ENCODE measurements around the gene MT1H.
"Not testable (repeated sequence)": the region's sequence is repeated elsewhere in the genome, so short reads cannot be mapped to it uniquely, and the experiment has no call there.

MT1H gene

DNA sequence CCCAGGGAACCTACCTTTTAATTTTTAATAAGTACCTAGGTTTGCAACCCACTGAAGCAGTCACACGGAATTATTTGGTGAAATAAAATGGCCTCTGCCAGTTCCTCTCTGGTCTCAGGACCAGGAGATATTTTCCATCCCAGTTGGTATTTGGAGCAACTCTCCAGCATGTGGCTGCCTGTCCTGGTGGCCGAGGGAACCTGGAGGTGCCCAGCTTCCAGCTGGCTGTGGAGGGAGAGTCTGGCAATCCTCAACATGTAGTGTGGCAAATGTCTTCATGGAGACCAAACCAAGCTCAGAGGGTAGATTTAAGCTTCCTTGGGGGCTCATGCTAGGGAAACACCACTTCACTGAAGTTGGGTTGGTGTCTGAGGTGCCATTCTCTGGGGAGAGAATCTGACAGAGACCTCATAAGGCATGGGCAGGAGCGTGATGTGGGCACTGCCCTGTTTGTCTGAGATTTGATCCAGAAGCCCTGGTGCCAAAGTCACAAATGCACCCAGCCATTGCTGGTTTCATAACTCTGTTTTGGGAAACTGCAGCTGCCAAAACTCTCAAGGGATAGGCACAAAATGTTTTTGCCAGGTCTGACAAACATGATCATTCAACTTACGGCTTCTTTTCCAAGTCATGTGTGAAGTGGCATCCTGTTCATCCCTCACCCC, 15.4 kb downstream of the MT1H start:
- no peak for DNase-seq

DNA sequence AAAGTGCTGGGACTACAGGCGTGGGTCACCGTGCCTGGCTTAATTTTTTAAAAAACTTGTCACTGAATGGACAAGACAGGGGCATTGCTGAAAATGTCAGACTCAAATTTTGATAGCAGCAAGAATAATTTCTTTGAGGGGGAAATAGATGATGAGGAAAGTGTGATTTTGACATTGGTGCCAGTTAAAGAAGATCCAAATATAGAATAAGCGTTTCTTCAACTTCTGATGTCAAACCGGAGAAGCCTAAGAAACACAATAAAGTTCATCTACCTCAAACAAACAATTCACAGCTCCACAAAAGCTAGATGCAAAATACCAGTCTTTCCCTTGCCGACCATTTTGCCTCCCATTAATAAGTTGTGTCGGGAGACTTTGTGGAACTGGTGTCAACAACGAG, 17.1 kb downstream of the MT1H start:
- no peak for DNase-seq

DNA sequence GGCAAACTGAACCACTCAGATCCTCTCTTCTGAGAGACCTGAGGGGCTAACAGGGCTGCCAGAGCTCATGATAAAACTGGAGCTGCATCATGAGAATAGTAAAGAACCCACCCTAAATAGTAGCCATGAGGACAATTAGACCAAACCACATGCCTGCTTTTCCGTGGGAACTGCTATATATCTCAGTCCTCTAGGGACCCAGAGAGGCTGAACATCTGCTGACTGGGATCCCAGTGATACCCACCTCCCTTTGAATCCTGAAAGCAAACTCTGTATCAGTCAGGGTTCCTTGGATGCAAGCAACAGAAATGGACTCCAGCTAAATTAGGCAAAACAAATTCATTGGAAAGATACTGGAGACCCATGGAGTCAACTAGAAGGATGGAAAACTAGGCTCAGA, 19.1 kb downstream of the MT1H start:
- no peak for DNase-seq

DNA sequence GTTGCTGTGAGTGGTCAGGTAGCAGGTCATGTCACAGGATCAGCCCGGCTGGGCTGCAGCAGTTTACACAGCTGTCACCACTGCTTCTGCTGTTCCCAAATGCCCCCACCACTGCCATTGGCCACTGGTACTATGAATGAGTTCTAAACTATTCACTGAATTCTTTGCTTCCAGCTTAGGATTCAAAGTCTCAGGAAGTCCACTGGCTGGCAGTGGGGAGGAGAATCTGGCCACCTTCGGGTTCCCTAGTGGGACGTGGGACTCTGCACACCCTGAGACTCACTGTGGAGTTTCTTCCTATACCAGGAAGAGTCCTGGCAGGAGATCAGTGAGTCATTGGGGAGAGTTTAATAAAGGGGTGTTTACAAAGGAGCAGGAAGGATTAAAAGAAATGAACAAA, 19.6 kb downstream of the MT1H start:
- no peak for DNase-seq

DNA sequence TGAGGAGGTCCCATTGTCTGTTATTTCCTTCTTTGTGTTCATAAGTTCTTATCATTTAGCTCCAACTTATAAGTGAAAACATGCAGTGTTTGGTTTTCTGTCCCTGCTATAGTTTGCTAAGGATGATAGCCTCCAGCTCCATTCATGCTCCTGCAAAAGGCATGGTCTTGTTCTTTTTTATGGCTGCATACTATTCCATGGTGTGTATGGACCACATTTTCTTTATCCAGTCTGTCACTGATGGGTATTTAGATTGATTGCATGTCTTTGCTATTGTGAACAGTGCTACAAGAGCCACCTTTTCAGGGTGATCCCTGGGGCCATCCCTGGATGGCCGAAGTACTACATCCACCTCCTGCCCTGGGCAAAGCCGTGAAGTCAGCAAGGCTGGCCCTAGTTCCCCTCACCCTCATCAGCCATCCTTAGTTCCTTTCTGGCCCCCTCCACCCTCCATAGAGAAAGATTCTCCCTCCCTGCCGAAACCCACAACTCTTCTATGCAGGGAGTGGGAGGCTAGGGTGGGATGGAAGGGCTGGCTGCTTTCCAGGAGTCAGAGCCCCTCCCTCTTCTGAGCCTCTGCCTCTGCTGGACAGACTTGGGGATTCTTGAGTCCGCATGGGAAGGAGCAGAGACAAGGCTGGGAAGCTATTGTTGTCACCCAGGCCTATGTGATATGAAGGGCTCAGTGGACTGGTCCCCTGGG, 21.0 kb downstream of the MT1H start:
- no peak for DNase-seq

DNA sequence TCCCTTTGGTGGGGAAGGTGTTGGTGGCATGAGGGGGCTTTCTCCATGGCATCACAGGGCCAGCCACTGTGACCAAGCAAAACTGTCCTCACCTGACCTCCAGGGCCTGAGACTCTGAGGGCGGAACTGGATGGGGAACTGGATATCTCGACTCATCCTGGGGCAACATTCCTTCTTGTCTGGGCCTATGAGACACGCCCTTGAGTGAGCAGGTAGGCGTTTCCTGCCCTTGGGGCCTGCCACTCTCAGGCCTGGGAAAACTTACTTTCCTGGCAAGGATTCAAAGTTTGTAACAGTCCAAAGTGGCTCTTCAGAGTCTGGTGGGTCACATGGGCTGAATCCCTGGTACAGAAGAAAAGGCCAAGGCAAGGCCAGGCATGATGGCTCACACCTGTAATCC, 22.3 kb downstream of the MT1H start:
- no peak for DNase-seq

DNA sequence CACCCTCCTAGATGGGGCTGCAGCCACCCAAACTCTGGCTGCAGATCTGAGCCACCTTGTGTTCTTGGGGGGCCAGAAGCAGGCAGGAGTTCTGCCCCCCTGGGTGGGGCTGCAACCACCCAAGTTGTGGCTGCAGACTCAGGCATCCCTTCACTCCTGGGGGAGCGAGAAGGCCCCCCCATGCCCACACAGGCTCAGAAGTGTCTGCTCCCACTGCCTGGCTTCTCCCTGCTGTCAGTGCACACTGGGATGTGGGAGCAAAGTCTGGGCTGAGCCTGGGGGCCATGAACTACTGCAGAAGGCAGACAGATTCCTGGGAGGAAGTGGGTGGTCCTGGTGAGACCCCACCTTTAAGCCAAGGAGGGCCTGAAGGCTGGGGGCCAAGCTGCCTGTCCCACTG, 25.6 kb downstream of the MT1H start:
- no peak for DNase-seq

DNA sequence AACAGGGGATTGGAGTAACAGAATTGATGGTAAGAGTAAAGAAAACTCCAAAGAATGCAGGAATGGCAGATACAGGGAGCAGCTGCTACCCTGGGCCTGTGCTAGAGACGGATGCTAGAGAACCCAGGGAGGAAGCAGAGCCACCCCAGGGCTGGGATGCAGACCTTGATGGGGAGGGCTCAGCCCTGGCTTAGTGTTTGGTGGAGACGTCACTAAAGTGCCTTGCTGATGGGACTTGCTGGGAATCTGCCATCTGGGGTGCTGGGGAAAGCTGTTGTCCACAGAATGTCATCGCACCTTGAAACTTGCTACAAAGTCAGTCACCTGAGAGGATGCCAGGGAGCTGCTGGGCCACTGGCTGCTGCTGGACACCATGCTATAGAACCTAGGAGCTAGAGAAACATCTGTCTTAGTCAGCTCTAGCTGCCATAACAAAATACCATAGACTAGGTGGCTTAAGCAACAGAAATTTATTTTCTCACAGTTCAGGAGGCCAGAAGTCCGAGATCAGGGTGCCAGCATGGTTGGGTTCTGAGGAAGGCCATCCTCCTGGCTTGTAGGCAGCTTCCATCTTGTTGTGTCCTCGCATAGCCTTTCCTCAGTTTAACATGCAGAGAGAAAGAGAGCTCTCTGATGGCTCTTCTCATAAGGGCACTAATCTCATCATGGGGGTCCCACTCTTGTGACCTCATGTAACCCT, 28.0 kb downstream of the MT1H start:
- no peak for DNase-seq

DNA sequence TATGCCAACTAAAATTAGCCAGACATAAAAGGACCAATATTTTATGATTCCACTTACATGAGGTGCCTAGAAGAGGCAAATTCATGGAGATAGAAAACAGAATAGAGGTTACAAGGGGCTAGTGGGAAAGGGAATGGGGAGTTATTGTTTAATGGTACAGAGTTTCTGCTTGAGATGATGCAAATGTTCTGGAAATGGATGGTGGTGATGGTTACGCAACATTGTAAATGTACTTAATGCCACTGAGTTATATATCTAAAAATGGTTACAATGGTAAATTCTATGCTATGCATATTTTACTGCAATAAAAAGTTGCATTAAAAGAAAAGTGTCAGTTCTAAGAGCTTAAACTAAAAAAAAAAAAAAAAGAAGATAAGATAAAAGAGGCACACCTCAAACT, 30.6 kb downstream of the MT1H start:
- DNase-seq: no peak

DNA sequence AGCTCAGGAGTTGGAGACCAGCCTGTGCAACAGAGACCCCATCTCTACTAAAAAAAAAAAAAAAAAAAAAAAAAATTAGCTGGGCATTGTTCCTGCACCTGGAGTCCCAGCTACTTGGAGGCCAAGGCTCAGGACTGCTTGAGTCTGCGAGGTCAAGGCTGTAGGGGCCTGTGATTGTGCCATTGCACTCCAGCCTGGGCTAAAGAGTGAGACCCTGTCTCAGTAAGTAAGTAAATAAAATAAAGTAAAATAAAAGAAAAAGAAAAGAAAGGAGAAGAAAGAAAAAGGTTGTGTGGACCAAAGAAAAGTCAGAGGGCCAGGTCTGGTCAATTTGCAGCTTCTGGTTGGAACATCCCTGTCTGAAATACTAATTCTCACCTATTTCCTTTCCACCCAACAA, 31.0 kb downstream of the MT1H start:
- DNase-seq: no peak

DNA sequence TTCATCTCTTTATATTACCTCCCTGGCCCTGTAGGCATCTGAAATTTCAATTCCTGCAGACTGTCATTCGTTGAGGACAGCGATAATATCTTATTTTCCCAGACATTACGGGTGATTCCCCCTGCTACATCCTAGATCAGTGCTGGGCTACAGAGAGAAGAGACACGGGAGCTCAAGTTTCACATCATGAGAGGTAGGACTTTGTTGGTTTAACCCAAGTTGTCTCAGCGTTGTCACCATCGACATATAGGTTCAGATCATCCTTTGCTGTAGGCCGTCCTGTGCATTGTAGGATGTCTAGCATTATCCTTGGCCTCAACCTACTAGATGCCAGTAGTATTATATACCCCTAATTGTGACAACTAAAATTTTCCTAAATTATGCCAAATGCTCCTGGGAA, 31.9 kb downstream of the MT1H start:
- DNase-seq: no peak

DNA sequence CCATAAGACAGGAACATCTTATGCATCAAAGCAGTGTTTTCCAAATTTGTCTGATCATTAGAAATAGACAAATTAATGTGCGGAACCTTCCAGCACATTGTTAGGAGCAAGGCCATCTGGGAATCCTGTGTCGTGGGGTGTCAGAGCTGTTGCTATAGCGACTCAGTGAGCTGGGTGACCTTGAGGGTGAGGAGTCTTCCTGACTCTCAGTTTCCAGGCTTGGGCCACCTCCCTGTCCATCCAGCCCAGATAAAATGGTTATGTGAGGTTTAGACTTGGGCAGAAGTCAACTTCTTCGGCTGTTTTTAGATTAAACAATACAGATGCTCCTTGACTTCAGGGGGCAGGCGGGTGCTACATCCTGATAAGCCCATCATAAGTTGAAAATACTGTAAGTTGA, 33.2 kb downstream of the MT1H start:
- no peak for DNase-seq

DNA sequence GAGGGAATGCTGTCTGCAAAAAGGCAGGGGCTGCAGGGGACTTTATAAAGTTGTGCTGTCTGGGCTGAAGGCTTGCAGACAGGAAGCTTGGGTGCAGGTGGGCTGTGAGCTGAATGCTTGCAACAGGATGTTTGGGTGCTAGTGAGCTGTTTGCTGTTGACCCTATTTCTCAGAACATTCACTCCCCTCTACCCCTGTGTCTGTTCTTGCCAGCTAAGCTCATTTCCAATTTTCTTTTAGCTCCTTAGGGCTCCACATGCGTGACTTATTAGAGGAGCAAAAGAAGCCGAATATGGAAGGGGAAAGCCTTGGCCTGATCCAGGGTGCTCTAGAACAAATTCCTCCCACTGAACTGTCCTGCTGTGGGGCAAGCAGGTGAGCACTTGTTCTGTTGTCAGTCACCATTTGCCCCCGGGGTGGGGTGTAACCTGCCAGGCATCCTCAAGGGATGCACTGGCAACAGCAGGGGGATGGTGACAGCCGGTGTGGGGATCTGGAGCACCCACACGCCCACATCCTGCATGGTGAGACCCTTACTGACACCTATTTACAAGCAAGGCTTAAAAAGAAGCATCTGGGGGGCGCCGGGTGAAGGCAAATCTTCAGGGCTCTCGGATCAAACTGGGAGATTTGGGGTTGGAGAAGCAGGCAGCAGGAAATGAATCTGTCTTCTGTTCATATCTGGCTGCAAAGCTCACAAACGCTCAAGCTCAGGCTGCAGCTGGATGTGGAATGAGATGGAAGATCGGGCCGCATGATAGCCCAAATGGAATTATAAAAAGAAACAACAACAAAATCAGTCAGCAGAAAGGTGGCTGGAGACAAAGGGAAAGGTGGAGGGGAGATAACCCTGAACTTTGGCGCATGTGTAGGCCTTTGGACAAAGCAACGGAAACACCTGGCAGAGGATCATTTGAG, 39.2 kb downstream of the MT1H start:
- no peak for DNase-seq

DNA sequence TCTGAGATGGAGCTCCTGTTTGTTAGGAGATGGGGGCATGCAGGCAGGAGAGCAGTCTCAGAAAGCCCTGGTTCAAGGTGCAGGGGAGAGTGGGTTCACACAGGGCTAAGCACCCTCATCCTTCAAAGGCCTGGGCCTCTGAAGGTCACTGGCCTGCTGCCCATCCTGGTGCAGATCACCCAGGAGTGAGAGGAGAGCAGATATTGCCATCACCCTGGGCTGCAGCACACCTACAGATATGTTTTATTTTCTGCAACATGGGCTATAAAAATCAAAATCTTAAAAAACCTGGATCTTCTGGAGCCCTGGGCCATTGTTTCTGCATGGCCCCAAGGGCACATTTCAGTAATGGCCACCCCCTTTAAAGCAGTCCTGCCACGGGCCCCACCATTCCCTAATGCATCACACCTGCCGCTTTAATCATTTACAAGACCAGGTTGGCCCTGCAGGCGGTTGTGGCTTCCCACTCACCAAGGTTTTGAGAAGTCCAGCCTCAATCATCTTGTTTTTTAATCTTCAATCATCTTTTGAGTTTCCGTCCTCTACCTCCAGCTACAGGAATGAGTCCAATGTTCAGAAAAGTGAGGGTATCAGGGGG, 39.9 kb downstream of the MT1H start:
- DNase-seq: no peak

DNA sequence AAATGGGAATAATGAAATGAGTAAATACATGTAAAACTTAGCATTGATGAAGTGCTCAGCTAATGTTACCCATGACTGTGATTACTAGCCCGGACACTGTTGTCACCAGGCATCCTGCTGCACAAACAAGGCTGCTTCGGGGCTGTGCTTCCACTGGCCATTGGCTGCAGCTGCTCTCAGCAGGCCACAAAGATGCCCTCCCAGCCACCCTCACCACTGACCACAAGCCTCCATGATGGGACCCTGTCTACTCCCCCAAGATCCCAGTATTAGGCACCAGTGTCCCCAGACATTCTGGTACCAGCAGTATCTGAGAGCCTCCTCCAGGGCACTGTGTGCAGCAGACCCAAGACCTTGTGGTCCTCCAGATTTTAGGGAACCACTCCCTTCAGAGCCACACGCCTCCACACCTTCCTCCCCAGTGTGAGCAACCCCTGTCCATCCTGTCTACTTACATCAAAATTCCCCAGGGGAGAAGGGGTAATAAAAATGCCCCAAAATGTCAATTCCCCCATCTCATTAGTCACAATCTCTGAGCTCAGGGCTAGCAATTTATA, 40.6 kb downstream of the MT1H start:
- no peak for DNase-seq

DNA sequence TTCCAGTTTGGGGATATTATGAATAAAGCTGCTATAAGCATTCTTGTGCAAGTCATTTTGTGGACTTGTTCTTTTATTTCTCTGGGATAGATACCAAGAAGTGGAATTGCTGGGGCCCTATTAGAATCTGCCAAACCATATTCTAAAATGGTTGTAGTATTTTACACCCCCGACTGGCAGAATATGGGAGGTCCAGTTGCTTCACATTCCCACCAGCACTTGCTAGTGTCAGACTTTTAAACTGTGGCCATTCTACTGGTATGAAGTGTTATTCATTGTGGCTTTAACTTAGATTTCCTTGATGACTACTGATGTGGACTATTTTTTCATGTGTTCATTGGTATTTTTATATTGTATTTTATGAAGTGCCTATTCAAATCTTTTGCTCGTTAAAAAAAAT, 42.2 kb downstream of the MT1H start:
- no peak for DNase-seq

DNA sequence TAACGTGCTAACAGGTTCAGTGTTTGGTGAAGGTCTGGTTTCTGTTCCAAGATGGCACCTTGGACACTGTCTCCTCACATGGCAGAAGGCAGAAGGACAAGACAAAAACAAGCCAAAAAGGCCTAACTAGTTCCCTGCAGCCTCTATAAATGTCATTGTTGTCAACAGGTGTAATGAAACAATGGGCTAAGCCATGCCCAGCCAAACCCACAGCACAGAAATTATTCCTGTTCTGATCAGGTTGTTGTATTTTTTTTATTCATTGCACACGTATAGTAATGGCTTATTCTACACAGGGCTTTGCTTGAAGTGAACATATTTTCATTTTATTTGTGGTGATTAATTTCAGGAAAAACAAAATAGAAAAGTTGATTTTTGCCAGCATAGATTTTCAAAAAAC, 44.2 kb downstream of the MT1H start:
- DNase-seq: no peak

DNA sequence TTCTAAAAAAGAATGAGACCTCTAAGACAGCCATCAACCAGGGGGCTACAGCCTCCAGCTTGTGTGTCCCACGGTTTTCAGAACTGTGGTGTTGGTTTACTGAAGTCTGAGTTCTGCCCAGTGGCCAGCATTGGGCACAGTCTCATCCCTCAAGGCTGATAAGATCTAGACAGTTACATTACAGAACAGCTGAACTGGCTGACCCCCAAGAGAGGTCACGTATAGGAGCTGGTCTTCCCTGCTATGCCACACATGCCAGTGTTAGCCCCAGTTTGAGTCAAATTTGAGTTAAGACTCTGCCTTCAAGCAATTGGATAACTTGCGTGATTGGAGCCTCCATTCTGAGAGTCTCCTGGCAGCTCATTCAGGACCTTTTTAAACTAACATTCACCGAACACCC, 45.5 kb downstream of the MT1H start:
- no peak for DNase-seq

DNA sequence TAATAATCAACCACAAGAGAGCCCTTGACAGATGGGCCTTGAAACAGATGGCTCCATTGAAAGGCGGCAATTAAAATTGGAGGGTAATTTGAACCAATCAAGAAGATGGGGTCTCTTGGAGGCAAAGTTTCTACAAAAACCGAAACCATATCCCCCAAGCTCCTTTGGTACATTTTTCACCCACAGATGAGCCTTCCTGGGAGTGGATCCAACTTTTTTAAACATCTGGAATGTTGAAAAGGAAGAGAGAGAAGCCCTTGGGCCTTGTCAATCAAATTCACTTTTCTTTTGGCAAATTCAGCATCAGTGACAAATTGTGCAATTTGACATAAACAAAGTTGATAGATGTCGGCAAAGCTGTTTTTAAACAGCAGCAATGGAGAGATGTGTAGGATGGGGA, 47.1 kb downstream of the MT1H start:
- DNase-seq: no peak

DNA sequence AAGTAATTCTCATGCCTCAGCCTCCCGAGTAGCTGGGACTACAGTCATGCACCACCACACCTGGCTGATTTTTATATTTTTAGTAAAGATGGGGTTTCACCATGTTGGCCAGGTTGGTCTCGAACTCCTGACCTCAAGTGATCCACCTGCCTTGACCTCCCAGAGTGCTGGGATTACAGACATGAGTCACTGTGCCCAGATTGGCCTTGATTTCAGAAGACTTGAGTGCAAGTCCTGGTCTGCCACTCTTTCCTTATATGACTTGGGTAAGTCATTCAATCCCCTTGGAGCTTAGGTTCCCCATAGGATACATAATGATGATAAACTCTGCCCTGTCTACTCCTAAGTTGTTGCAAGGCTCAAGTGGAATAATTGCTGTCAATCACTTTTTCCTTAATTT, 47.9 kb downstream of the MT1H start:
- not testable (repeated sequence) for DNase-seq
